ENCODE data around the gene ETFA. TPM values are rescaled to one million over a fixed set of nuclear protein-coding genes. Genes with fewer than 3 reads are reported as not detected.

ETFA gene
- total and polyA plus RNA-seq, 10 of the 15 experiments (the other 5 are each of a cell fraction or from before 2014, with no cell fraction given), result 114 to 331 (median 152) TPM

- Histone ChIP-seq H3K4me2 (ENCODE audit: control insufficient read depth, insufficient read depth) (no peak overlapping the region), H3K27me3 (replicated peaks in 1 of 2; ENCODE audit: control insufficient read depth in 2 of 2, insufficient read depth in 2 of 2, low read length in 1 of 2) (peaks cover 0 to 3% of the 10 kb centered on the region in 2 experiments; a peak in 2 of 4 replicates), H3K9ac (ENCODE audit: control insufficient read depth, insufficient read depth, low read length) (no peak overlapping the region), H4K20me1 (ENCODE audit: control insufficient read depth, insufficient read depth) (no peaks in the 10 kb centered on the region; the same call in 1 of the 2 replicates), H3K4me3 (no peak overlapping the region), H3K36me3 (ENCODE audit: control insufficient read depth in 2 of 2, insufficient read depth in 2 of 2, low read length in 1 of 2) (no peaks in the 10 kb centered on the region), H3K4me1 (ENCODE audit: control insufficient read depth, insufficient read depth, low read length) (no peaks in the 10 kb centered on the region), H3K9me3 (replicated peaks; ENCODE audit: control insufficient read depth, insufficient read depth, low read length) (no peaks in the 10 kb centered on the region), H3K27ac (ENCODE audit: control insufficient read depth, insufficient read depth) (no peak overlapping the region), H3K79me2 (ENCODE audit: control insufficient read depth, insufficient read depth, low read length) (no peaks in the 10 kb centered on the region), H2AFZ (ENCODE audit: control insufficient read depth, low read depth, low read length) (no peak overlapping the region)
- POLR2A ChIA-PET, result no interaction called here
- FAIRE-seq (no peak), ATAC-seq (no peak), DNase-seq (ENCODE audit: low read depth, low spot score) (no peak)
- WGBS (ENCODE audit: insufficient coverage, insufficient replicate concordance, low lambda C conversion rate, missing lambda C conversion rate), result 66% methylated on average over 8 of the region's 8 CpGs
- in situ Hi-C loops (cut with MboI) (no loop called here), intact Hi-C loops (cut with micrococcal nuclease; ENCODE audit: unreplicated experiment) (no loop called here)
- RAD21 ChIA-PET (ENCODE audit: unreplicated experiment), result no interaction called here
- TF ChIP-seq ZBED1 (IDR thresholded peaks at IDR 0.05; ENCODE audit: borderline replicate concordance) (no peak), ZNF592 (IDR thresholded peaks at IDR 0.05) (no peak), BCL3 (IDR thresholded peaks at IDR 0.05; ENCODE audit: borderline replicate concordance, insufficient read depth, low read depth, low read length, poor library complexity, severe bottlenecking) (no peak)
- TF ChIP-seq, protein P1, sequence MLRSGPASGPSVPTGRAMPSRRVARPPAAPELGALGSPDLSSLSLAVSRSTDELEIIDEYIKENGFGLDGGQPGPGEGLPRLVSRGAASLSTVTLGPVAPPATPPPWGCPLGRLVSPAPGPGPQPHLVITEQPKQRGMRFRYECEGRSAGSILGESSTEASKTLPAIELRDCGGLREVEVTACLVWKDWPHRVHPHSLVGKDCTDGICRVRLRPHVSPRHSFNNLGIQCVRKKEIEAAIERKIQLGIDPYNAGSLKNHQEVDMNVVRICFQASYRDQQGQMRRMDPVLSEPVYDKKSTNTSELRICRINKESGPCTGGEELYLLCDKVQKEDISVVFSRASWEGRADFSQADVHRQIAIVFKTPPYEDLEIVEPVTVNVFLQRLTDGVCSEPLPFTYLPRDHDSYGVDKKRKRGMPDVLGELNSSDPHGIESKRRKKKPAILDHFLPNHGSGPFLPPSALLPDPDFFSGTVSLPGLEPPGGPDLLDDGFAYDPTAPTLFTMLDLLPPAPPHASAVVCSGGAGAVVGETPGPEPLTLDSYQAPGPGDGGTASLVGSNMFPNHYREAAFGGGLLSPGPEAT (IDR thresholded peaks at IDR 0.05; ENCODE audit: low read depth), result no peak
- CTCF ChIA-PET, result no interaction called here
- no TSS peak for BruUV-seq (replicated peaks)
- SMC1A ChIA-PET (ENCODE audit: uncharacterized antibody, unreplicated experiment), result interaction anchor here (0.6 kb wide), 1 partner anchor 85 kb away, joined by 4 read pairs; no protein-coding TSS in a partner anchor
These were observed 137.9 kb downstream of the ETFA start for GRCh38 chr15:76173317-76173834.

Measured in GM12878 (cell line).